HT1080 (cell line): ENCODE data around the gene SRCAP. TPM values are rescaled to one million over a fixed set of nuclear protein-coding genes. Genes with fewer than 3 reads are reported as not detected.
"Not testable (repeated sequence)": the region's sequence is repeated elsewhere in the genome, so short reads cannot be mapped to it uniquely, and the experiment has no call there.

Experiments
- DNase-seq: peaks from one replicate; pipeline ENCODE4 v3.0.0-alpha.2; 2015; ENCODE audit warnings: low read depth
- total RNA-seq: library from RNA; depleted of rRNA; stranded (reverse); fragments of >200 nt; shearing (Covaris generic); gene quantifications from 2 replicates; pipeline ENCODE4 v1.2.3, GENCODE V29; 2014

SRCAP gene
- total RNA-seq, 1 experiment from 2014 or later: 22.9 TPM

- no peak for DNase-seq
These were observed 1.5 kb upstream of the SRCAP start for GRCh38 chr16:30697264-30698138.

- peak; percentile 96 for DNase-seq
These were observed 694 bp upstream of the SRCAP start for GRCh38 chr16:30698139-30698815.

- DNase-seq: no peak
These were observed 686 bp downstream of the SRCAP start for GRCh38 chr16:30699615-30700099.

- DNase-seq: no peak
These were observed 1.5 kb downstream of the SRCAP start for GRCh38 chr16:30700491-30700890.

- no peak for DNase-seq
These were observed 2.0 kb downstream of the SRCAP start for GRCh38 chr16:30700971-30701370.

- not testable (repeated sequence) for DNase-seq
These were observed 4.1 kb downstream of the SRCAP start for GRCh38 chr16:30703071-30703470.

- no peak for DNase-seq
These were observed 5.0 kb downstream of the SRCAP start for GRCh38 chr16:30703971-30704370.

GRCh38 chr16:30706046-30706445, 7.1 kb downstream of the SRCAP start:
- no peak for DNase-seq

- DNase-seq: no peak
These were observed 12.0 kb downstream of the SRCAP start for GRCh38 chr16:30710971-30711370.

- no peak for DNase-seq
These were observed 12.7 kb downstream of the SRCAP start for GRCh38 chr16:30711712-30712111.

- peak; percentile 46 for DNase-seq
These were observed 16.9 kb downstream of the SRCAP start for GRCh38 chr16:30715750-30716445.

- DNase-seq: no peak
These were observed 21.1 kb downstream of the SRCAP start for GRCh38 chr16:30720086-30720485.

- no peak for DNase-seq
These were observed 21.7 kb downstream of the SRCAP start for GRCh38 chr16:30720694-30721093.

- DNase-seq: no peak
These were observed 22.2 kb downstream of the SRCAP start for GRCh38 chr16:30721167-30721566.

- DNase-seq: no peak
These were observed 22.6 kb downstream of the SRCAP start for GRCh38 chr16:30721606-30722005.

- DNase-seq: no peak
These were observed 23.5 kb downstream of the SRCAP start for GRCh38 chr16:30722443-30722842.

GRCh38 chr16:30722916-30723315, 23.9 kb downstream of the SRCAP start:
- no peak for DNase-seq

GRCh38 chr16:30723725-30724355, 24.9 kb downstream of the SRCAP start:
- no peak for DNase-seq

- DNase-seq: no peak
These were observed 25.9 kb downstream of the SRCAP start for GRCh38 chr16:30724641-30725417.

GRCh38 chr16:30725418-30725792, 26.4 kb downstream of the SRCAP start:
- no peak for DNase-seq

GRCh38 chr16:30728321-30728720, 29.4 kb downstream of the SRCAP start:
- no peak for DNase-seq
